Measurements from ENCODE around the gene RPL18A. TPM values are rescaled to one million over a fixed set of nuclear protein-coding genes. Genes with fewer than 3 reads are reported as not detected.
A peak's percentile ranks its signal among the peaks of the same experiment; 100 is the strongest.

Gene RPL18A
- polyA plus RNA-seq, 1 experiment, result 2,264 TPM

DNA sequence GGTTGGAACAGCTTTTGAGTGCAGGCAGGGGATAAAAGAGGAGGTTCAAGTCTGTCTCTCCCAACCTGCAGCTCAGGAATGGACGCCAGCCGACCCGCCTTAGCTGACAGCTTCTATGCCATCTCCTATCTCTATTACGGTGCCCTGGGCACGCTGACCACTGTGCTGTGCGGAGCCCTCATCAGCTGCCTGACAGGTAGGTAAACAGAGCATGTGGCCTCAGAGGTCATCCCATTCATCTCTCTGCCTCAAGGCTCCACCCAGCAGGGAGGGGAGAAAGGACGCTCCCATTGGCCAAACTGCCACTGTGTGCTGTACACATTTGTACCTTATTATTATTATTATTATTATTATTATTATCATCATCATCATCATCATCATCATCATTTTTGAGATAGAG, 28.6 kb downstream of the RPL18A start:
- no peak for DNase-seq (ENCODE audit: low read depth)

GRCh38 chr19:17889609-17890214, 30.0 kb downstream of the RPL18A start:
- DNase-seq (ENCODE audit: low read depth), result no peak
- POLR2A ChIA-PET, result no interaction called here
- Histone ChIP-seq H3K27me3 (ENCODE audit: control insufficient read depth, insufficient read depth, low read length) (no peaks in the 10 kb centered on the region), H3K4me3 (ENCODE audit: low read depth, low read length) (no peak overlapping the region), H3K36me3 (ENCODE audit: control insufficient read depth, insufficient read depth, low read length) (no peaks in the 10 kb centered on the region)
- TF ChIP-seq, protein P1, sequence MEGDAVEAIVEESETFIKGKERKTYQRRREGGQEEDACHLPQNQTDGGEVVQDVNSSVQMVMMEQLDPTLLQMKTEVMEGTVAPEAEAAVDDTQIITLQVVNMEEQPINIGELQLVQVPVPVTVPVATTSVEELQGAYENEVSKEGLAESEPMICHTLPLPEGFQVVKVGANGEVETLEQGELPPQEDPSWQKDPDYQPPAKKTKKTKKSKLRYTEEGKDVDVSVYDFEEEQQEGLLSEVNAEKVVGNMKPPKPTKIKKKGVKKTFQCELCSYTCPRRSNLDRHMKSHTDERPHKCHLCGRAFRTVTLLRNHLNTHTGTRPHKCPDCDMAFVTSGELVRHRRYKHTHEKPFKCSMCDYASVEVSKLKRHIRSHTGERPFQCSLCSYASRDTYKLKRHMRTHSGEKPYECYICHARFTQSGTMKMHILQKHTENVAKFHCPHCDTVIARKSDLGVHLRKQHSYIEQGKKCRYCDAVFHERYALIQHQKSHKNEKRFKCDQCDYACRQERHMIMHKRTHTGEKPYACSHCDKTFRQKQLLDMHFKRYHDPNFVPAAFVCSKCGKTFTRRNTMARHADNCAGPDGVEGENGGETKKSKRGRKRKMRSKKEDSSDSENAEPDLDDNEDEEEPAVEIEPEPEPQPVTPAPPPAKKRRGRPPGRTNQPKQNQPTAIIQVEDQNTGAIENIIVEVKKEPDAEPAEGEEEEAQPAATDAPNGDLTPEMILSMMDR (IDR thresholded peaks at IDR 0.05; ENCODE audit: insufficient read depth, low read depth, low read length), result no peak
- CTCF ChIA-PET, result interaction anchor here (1.5 kb wide), 1 partner anchor 19 kb away, joined by 5 read pairs; no protein-coding TSS in a partner anchor

More for the DNA sequence above, 28.6 kb downstream of the RPL18A start:
- no peaks in the 10 kb centered on the region for H3K27me3 ChIP-seq (ENCODE audit: control insufficient read depth, insufficient read depth, low read length)
- ChIA-PET POLR2A (no interaction called here), CTCF (no interaction called here)
- TF ChIP-seq, protein P1 (IDR thresholded peaks at IDR 0.05; ENCODE audit: insufficient read depth, low read depth, low read length), result no peak
- H3K36me3 ChIP-seq (ENCODE audit: control insufficient read depth, insufficient read depth, low read length), result no peaks in the 10 kb centered on the region
- H3K4me3 ChIP-seq (ENCODE audit: low read depth, low read length), result no peak overlapping the region

GRCh38 chr19:17893766-17894165, 34.1 kb downstream of the RPL18A start:
- Histone ChIP-seq H3K36me3 (ENCODE audit: control insufficient read depth, insufficient read depth, low read length) (no peaks in the 10 kb centered on the region), H3K27me3 (ENCODE audit: control insufficient read depth, insufficient read depth, low read length) (no peaks in the 10 kb centered on the region), H3K4me3 (ENCODE audit: low read depth, low read length) (no peak overlapping the region)
- no peak for DNase-seq (ENCODE audit: low read depth)
- TF ChIP-seq, protein P1 (IDR thresholded peaks at IDR 0.05; ENCODE audit: insufficient read depth, low read depth, low read length), result no peak
- ChIA-PET POLR2A (no interaction called here), CTCF (no interaction called here)

DNA sequence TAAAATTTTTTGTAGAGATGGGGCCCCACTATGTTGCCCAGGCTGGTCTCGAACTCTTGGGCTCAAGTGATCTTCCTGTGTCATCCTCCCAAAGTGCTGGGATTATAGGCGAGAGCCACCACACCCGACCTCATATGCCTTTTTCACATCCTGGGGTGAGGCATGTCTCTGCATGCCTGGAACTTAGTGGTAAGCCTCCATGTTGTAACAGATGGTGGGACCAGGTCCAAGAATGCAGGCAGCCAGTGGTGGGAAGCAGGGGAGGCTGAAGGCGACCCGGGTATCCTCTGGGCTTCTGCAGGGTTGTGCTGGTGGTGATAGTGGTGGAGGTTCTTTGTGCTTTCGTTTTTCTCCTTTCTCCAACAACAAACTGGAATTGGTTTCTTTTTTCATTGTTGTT, 43.0 kb downstream of the RPL18A start:
- H3K36me3 ChIP-seq (ENCODE audit: control insufficient read depth, insufficient read depth, low read length), result no peaks in the 10 kb centered on the region
- TF ChIP-seq, protein P1 (IDR thresholded peaks at IDR 0.05; ENCODE audit: insufficient read depth, low read depth, low read length), result no peak
- H3K27me3 ChIP-seq (ENCODE audit: control insufficient read depth, insufficient read depth, low read length), result peaks cover 2% of the 10 kb centered on the region; the same call in 1 of the 2 replicates
- H3K4me3 ChIP-seq (ENCODE audit: low read depth, low read length), result no peak overlapping the region
- CTCF ChIA-PET, result no interaction called here
- POLR2A ChIA-PET, result no interaction called here
- peak; percentile 12 for DNase-seq (ENCODE audit: low read depth)

DNA sequence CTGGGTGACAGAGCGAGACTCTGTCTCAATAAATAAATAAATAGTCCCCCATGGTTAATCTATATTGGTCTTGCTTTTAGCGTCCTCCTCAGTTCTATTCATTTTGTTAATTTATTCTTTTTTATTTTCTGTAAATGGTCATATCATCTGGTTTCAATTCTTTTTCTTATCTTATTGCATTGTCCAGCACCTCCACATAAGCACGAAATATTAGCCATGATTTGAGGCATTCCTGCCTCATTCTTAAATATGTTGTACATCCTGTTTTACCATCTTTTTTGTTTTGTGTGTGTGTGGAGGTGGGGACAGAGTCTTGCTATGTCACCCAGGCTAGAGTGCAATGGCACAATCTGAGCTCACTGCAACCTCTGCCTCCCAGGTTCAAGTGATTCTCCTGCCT, 48.5 kb downstream of the RPL18A start:
- H3K4me3 ChIP-seq (ENCODE audit: low read depth, low read length), result no peak overlapping the region
- no peaks in the 10 kb centered on the region for H3K27me3 ChIP-seq (ENCODE audit: control insufficient read depth, insufficient read depth, low read length)
- TF ChIP-seq, protein P1 (IDR thresholded peaks at IDR 0.05; ENCODE audit: insufficient read depth, low read depth, low read length), result no peak
- DNase-seq (ENCODE audit: low read depth), result no peak
- ChIA-PET CTCF (interaction anchor here (1.4 kb wide), 1 partner anchor 24 kb away, joined by 3 read pairs; no protein-coding TSS in a partner anchor), POLR2A (no interaction called here)
- no peaks in the 10 kb centered on the region for H3K36me3 ChIP-seq (ENCODE audit: control insufficient read depth, insufficient read depth, low read length)
